HAP-1 (cell line): ENCODE measurements around the gene PHF2.

ENCODE experiments used
- DNase-seq, 2 experiments: peaks; one replicate each; pipeline ENCODE4 v3.0.0-alpha.2; 2016 to 2020; ENCODE audit warnings: low spot score in 2 of 2
- H3K27me3 ChIP-seq: fragments of 250-450 bp; sonication (Bioruptor Pico); 2 replicates; pipeline ENCODE4 v1.5.1; 2020; ENCODE audit warnings: low read depth, mild to moderate bottlenecking, moderate library complexity
- H3K36me3 ChIP-seq: fragments of 250-450 bp; sonication (Bioruptor Pico); replicated peaks from 2 replicates; pipeline ENCODE4 v1.5.1; 2020; ENCODE audit warnings: mild to moderate bottlenecking
- H3K4me1 ChIP-seq: fragments of 250-450 bp; sonication (Bioruptor Pico); 2 replicates; pipeline ENCODE4 v1.5.1; 2020; ENCODE audit warnings: mild to moderate bottlenecking
- H3K4me3 ChIP-seq: fragments of 250-450 bp; sonication (Bioruptor Pico); 2 replicates; pipeline ENCODE4 v1.5.1; 2020; ENCODE audit warnings: mild to moderate bottlenecking, moderate library complexity
- H3K9me3 ChIP-seq: fragments of 250-450 bp; sonication (Bioruptor Pico); 2 replicates; pipeline ENCODE4 v1.5.1; 2020; ENCODE audit warnings: mild to moderate bottlenecking, moderate library complexity
- in situ Hi-C: fragments of 300-500 bp; cut with MboI; formaldehyde crosslinking; loops from 3 replicates; pipeline ENCODE4 v1.14.3; 2020; ENCODE audit warnings: low sequenced_read_pairs, inconsistent platforms, mixed read lengths

Gene PHF2

GRCh38 chr9:93595861-93596365 is 19.5 kb downstream of the PHF2 start:
- in situ Hi-C loops: no loop called here
- peaks cover 14% of the 10 kb centered on the region for H3K4me1 ChIP-seq

DNA sequence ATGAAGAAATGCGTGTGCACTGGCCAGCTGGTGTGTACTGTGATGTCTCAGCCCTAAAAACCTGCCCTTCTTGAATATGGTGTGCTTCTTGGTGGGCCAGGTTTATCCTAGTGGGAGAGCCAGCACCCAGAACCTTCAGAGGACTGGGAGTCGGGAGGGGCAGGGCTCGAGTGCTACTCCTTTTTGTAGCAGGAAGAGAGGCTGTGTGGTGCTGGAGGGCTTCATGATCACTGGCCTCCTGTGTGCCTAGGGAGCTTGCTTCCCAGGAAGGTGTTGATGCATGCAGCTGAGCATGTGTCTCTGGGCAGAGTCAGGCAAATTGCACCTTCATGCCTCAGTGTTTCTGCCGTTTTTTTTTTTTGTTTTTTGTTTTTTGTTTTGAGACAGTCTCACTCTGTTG is 20.0 kb downstream of the PHF2 start:
- H3K4me3 ChIP-seq: no peak overlapping the region
- in situ Hi-C loops: no loop called here
- H3K4me1 ChIP-seq: peaks cover 14% of the 10 kb centered on the region
- H3K9me3 ChIP-seq: no peaks in the 10 kb centered on the region
- no peak for DNase-seq
- no peaks in the 10 kb centered on the region for H3K27me3 ChIP-seq
- H3K36me3 ChIP-seq: no peaks in the 10 kb centered on the region

More at GRCh38 chr9:93595861-93596365, 19.5 kb downstream of the PHF2 start:
- Histone ChIP-seq H3K36me3 (no peaks in the 10 kb centered on the region), H3K4me3 (no peak overlapping the region), H3K27me3 (no peaks in the 10 kb centered on the region), H3K9me3 (no peaks in the 10 kb centered on the region)
- DNase-seq: no peak

GRCh38 chr9:93597142-93597706 is 20.8 kb downstream of the PHF2 start:
- H3K27me3 ChIP-seq: no peaks in the 10 kb centered on the region
- no peaks in the 10 kb centered on the region for H3K9me3 ChIP-seq
- H3K4me3 ChIP-seq: no peak overlapping the region
- H3K36me3 ChIP-seq: no peaks in the 10 kb centered on the region
- in situ Hi-C loops: no loop called here
- DNase-seq: no peak
- peaks cover 14% of the 10 kb centered on the region for H3K4me1 ChIP-seq

DNA sequence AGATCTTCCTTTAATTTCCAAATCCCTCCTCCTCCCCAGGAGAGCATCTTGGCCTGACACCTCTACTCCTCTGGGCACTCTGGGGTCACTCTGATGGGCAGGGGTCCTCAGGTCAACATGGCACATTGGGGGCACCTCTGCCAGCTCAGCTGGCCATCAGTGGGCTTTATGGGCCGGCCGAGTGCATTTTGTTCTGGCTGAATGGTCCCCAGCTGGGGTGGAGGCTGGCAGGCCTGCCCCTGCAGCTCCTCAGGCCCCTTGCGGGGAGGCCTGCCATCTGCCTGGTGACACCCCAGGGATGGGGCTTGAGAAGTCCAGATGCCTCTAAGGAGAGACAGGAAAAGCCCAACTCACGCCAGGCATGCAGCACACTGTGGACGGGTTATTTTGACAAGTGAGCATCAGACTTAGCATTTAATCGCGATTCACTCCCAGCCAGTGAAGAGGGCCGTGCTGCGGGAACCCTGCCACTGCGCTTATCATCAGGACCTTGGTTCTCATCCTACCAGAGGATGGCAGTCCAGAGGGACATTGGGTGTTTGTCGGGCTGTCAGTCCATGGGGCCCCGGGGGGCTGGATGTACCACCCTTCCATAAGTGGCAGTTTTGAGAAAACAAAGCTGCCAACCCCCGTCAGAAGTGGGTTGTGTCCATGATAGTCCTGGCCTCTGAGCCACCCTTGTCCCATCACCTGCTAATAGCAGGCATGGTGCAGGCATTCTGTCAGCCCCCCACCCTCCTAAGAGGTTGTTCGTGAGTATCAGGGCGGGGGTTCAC is 21.7 kb downstream of the PHF2 start:
- H3K4me3 ChIP-seq: no peak overlapping the region
- H3K27me3 ChIP-seq: no peaks in the 10 kb centered on the region
- H3K9me3 ChIP-seq: no peaks in the 10 kb centered on the region
- DNase-seq: no peak
- in situ Hi-C loops: no loop called here
- peaks cover 13% of the 10 kb centered on the region for H3K4me1 ChIP-seq
- no peaks in the 10 kb centered on the region for H3K36me3 ChIP-seq

DNA sequence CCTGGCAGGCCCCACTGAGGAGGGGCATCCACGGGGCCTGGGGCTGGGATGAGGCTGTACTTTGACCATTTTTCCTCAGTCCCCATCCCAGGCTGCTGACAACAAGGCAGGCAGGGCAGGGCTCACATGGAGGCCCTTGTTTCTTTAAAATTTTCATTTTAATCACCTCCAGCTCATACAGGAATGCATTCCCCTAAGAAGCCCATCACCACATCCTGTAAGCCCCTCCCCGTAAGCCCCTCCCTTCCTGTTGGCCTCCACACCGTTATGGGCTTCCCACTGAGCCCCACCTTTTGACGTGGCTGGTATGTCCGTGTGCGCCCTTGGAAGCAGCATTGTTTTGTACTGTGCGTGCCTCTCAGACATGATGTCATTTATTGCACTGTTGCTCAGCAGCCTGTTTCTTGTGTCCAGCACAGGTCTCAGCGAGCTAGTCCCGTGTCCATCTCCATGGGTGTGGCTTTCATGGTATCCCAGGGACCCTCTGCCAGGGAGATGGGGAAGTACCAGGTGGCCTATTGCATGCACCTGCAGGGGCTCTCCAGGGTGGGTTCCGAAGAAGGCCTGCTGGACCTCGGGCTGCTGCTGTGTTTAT is 22.4 kb downstream of the PHF2 start:
- Histone ChIP-seq H3K4me3 (no peak overlapping the region), H3K4me1 (peaks cover 6% of the 10 kb centered on the region)
- in situ Hi-C loops: no loop called here

DNA sequence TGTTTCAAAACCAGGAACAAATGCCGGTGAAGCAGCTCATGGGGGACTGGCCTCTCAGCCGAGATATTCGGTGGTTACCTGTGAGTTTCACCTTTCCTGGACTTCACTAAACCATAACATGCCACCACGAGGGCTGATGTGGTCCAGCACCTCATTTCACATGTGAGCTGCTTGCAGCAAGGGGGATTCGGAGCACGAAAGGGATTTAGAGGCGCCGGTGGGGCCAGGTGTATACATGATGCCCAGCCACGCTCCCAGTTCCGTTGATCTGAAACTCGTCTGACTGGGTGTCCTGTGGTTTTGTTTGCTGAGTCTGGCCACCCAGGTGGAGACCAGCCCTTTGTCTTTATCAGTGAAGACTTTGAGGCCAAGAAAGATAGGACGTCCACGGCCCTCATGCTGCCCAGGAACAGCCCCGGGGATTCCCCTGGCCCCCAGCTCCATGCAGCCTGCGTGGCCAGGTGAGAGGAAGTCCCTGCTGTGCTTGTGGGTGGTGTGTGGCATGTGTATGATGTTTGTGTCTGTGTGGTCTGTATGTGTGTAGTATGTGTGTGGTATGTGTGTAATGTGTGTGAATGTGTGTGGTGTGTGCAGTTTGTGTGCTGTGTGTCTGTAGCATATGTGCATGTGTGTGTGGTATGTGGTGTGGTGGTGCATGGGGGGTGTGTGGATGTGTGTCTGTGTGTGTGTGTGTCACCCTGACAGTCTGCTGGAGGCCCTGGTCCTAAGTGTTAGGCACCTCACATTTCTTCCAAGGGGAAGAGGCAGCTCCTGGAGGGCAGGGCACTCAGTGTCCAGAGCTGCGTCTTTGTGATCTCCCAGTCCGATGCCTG is 23.4 kb downstream of the PHF2 start:
- no peaks in the 10 kb centered on the region for H3K4me1 ChIP-seq
- no peak for DNase-seq
- in situ Hi-C loops: no loop called here

More for the DNA sequence above, 22.4 kb downstream of the PHF2 start:
- Histone ChIP-seq H3K9me3 (no peaks in the 10 kb centered on the region), H3K36me3 (no peaks in the 10 kb centered on the region), H3K27me3 (no peaks in the 10 kb centered on the region)
- DNase-seq: no peak

GRCh38 chr9:93600504-93600903 is 24.1 kb downstream of the PHF2 start:
- in situ Hi-C loops: no loop called here
- H3K4me3 ChIP-seq: no peak overlapping the region

More for the DNA sequence above, 23.4 kb downstream of the PHF2 start:
- H3K36me3 ChIP-seq: no peaks in the 10 kb centered on the region
- H3K9me3 ChIP-seq: no peaks in the 10 kb centered on the region
- no peak overlapping the region for H3K4me3 ChIP-seq
- H3K27me3 ChIP-seq: no peaks in the 10 kb centered on the region

DNA sequence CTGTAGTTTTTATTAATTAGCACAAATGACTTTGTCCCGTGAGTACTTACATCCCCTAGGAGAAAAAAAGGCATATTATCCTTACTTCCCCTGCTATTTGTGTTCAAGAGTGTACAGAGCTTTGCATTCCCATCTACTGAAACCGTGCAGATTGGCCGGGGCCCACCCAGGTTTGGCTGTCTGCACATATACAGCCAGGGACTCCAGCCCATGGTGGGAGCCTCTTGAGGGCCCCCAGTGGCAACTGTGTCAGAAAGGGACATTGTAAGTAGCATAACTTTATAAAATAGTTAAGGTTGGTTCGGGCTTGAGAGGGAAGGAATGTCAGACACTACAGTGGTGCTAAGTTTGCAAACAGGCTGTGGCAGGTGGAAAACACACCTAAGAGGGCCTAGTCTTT is 24.7 kb downstream of the PHF2 start:
- no peak overlapping the region for H3K4me3 ChIP-seq
- H3K36me3 ChIP-seq: no peaks in the 10 kb centered on the region
- DNase-seq: no peak
- in situ Hi-C loops: no loop called here
- H3K4me1 ChIP-seq: no peaks in the 10 kb centered on the region
- no peaks in the 10 kb centered on the region for H3K27me3 ChIP-seq
- H3K9me3 ChIP-seq: 0 out of 2 replicates have a peak, but pooled peaks cover 2% of the 10 kb centered on the region

More at GRCh38 chr9:93600504-93600903, 24.1 kb downstream of the PHF2 start:
- DNase-seq: no peak
- H3K36me3 ChIP-seq: no peaks in the 10 kb centered on the region
- H3K27me3 ChIP-seq: no peaks in the 10 kb centered on the region
- no peaks in the 10 kb centered on the region for H3K4me1 ChIP-seq
- 0 out of 2 replicates have a peak, but pooled peaks cover 2% of the 10 kb centered on the region for H3K9me3 ChIP-seq

GRCh38 chr9:93601666-93602065 is 25.3 kb downstream of the PHF2 start:
- no peaks in the 10 kb centered on the region for H3K36me3 ChIP-seq

DNA sequence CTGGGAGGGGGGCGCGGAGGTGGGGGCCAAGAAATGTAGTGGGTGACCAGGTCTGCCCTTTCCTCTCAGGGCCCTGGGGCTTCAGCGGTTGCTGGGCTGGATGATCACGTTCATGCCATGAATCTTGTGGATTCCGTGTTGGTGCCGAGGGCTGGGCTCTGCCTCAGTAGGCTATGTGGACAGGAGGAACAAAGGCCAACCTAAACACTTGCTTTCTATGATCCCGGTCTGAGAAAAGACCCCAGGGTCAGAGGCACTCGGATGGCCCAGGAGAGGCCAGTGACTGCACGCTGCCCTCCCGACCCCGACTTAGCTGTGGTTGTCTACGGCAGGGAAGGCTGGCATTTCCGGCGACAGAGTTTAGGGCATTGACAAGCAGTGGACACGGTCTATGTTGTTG is 26.6 kb downstream of the PHF2 start:
- in situ Hi-C loops: no loop called here
- DNase-seq: no peak
- Histone ChIP-seq H3K4me1 (no peaks in the 10 kb centered on the region), H3K4me3 (no peak overlapping the region), H3K9me3 (0 out of 2 replicates have a peak, but pooled peaks cover 2% of the 10 kb centered on the region), H3K27me3 (no peaks in the 10 kb centered on the region), H3K36me3 (no peaks in the 10 kb centered on the region)

More at GRCh38 chr9:93601666-93602065, 25.3 kb downstream of the PHF2 start:
- H3K27me3 ChIP-seq: no peaks in the 10 kb centered on the region
- DNase-seq: no peak
- H3K4me1 ChIP-seq: no peaks in the 10 kb centered on the region
- no peak overlapping the region for H3K4me3 ChIP-seq
- H3K9me3 ChIP-seq: 0 out of 2 replicates have a peak, but pooled peaks cover 2% of the 10 kb centered on the region
- in situ Hi-C loops: no loop called here

DNA sequence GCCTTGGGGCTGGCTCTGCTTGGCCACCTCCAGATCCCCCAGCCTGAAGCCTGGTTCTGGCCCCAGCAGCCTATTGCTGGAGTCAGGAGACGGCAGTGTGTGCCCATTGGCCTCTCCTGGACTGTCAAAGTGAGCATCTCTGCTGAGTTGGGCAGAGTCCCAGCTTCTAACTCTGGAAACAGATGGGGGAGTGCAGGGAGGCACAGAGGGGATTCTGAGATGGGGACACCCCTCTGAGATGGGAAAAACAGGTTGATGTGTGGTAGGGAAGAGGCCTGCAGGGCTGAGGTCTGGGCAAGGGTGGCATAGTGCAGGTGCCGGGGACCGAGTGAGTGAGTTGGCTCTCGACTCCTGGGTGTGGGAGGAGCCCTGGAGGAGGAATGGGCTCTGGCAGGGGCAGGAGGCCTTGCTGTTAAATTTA is 27.5 kb downstream of the PHF2 start:
- DNase-seq: no peak
- H3K36me3 ChIP-seq: no peaks in the 10 kb centered on the region
- H3K9me3 ChIP-seq: 0 out of 2 replicates have a peak, but pooled peaks cover 2% of the 10 kb centered on the region
- in situ Hi-C loops: no loop called here
- no peak overlapping the region for H3K4me3 ChIP-seq
- no peaks in the 10 kb centered on the region for H3K27me3 ChIP-seq
- H3K4me1 ChIP-seq: no peaks in the 10 kb centered on the region

GRCh38 chr9:93606187-93606586 is 29.8 kb downstream of the PHF2 start:
- no peak for DNase-seq
- no peaks in the 10 kb centered on the region for H3K4me1 ChIP-seq
- in situ Hi-C loops: no loop called here
- no peaks in the 10 kb centered on the region for H3K36me3 ChIP-seq
- peaks cover 6% of the 10 kb centered on the region; the same call in 1 of the 2 replicates for H3K9me3 ChIP-seq
- H3K4me3 ChIP-seq: no peak overlapping the region
- H3K27me3 ChIP-seq: no peaks in the 10 kb centered on the region

DNA sequence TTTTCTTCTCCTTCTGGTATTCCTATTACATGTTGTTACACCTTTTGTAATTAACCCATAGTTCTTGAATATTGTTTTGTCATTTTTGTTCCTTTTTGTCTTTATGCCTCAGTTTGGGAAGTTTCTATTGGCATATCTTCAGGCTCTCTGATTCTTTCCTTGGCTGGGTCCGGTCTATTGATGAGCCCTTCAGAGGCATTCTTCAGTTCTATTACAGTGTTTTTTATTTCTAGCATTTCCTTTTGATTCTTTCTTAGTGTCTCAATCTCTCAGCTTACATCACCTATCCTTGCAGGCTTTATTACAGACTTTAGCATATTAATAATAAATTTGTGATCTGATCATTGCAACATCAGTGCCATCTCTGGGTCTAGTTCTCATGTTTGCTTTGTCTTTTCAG is 33.8 kb downstream of the PHF2 start:
- peaks cover 6% of the 10 kb centered on the region; the same call in 1 of the 2 replicates for H3K9me3 ChIP-seq
- no peaks in the 10 kb centered on the region for H3K27me3 ChIP-seq
- H3K4me1 ChIP-seq: no peaks in the 10 kb centered on the region
- in situ Hi-C loops: no loop called here
- H3K4me3 ChIP-seq: no peak overlapping the region
- H3K36me3 ChIP-seq: no peaks in the 10 kb centered on the region
- no peak for DNase-seq
